Neuronal stem cell (in vitro differentiated cells): Measurements from ENCODE around the gene TRIM37.

ENCODE experiments used
- DNase-seq: peaks from one replicate; pipeline ENCODE4 v3.0.0-alpha.2; 2013; ENCODE audit warnings: low spot score
- H2AFZ ChIP-seq: one replicate; pipeline ENCODE4 v1.6.1; 2013; ENCODE audit warnings: mild to moderate bottlenecking, low read length, inconsistent platforms
- H2AK5ac ChIP-seq: 2 replicates; pipeline ENCODE4 v1.6.1; 2013; ENCODE audit warnings: low read depth, mild to moderate bottlenecking, inconsistent platforms, low read length, moderate library complexity, mixed read lengths
- H2BK120ac ChIP-seq: 2 replicates; pipeline ENCODE4 v1.6.1; 2013; ENCODE audit warnings: low read depth, mild to moderate bottlenecking, inconsistent platforms, low read length, moderate library complexity, mixed read lengths
- H2BK12ac ChIP-seq: one replicate; pipeline ENCODE4 v1.6.1; 2013; ENCODE audit warnings: low read length, inconsistent platforms
- H2BK15ac ChIP-seq: 2 replicates; pipeline ENCODE4 v1.6.1; 2013; ENCODE audit warnings: mild to moderate bottlenecking, low read length, inconsistent platforms, mixed read lengths
- H2BK5ac ChIP-seq: one replicate; pipeline ENCODE4 v1.6.1; 2013; ENCODE audit warnings: inconsistent platforms, mild to moderate bottlenecking, low read length, moderate library complexity
- H3K14ac ChIP-seq: one replicate; pipeline ENCODE4 v1.6.1; 2013; ENCODE audit warnings: low read length, inconsistent platforms
- H3K18ac ChIP-seq: 2 replicates; pipeline ENCODE4 v1.6.1; 2013; ENCODE audit warnings: low read length, inconsistent platforms
- H3K23ac ChIP-seq: 2 replicates; pipeline ENCODE4 v1.6.1; 2013; ENCODE audit warnings: low read depth, mild to moderate bottlenecking, mixed read lengths, low read length, inconsistent platforms; ENCODE audit not compliant: poor library complexity
- H3K27ac ChIP-seq: replicated peaks from 3 replicates; pipeline ENCODE4 v1.5.1; 2013; ENCODE audit warnings: low read length, inconsistent platforms
- H3K27me3 ChIP-seq, 3 experiments: 2 replicates each; pipeline ENCODE4 v1.6.1; 2013; ENCODE audit warnings: low read length in 3 of 3, mild to moderate bottlenecking in 2 of 3, inconsistent platforms in 1 of 3, low read depth in 1 of 3, mixed read lengths in 1 of 3, moderate library complexity in 1 of 3; ENCODE audit not compliant: control insufficient read depth in 3 of 3, insufficient read depth in 3 of 3
- H3K36me3 ChIP-seq, 2 donors: replicated peaks in 1 of 2; 2 replicates each; pipeline ENCODE4 v1.6.1; 2013; ENCODE audit warnings: low read length in 2 of 2; ENCODE audit not compliant: control insufficient read depth in 2 of 2, insufficient read depth in 2 of 2
- H3K4ac ChIP-seq: 2 replicates; pipeline ENCODE4 v1.6.1; 2013; ENCODE audit warnings: inconsistent platforms, mild to moderate bottlenecking, low read length, moderate library complexity
- H3K4me1 ChIP-seq, 2 donors: 1 replicate in 1 of 2; 2 replicates in 1 of 2; pipeline ENCODE4 v1.6.1; 2013; ENCODE audit warnings: low read length in 2 of 2, low read depth in 1 of 2; ENCODE audit not compliant: control insufficient read depth in 2 of 2, insufficient read depth in 1 of 2
- H3K4me2 ChIP-seq: one replicate; pipeline ENCODE4 v1.6.1; 2013; ENCODE audit warnings: mild to moderate bottlenecking, low read length, inconsistent platforms; ENCODE audit not compliant: insufficient read depth, poor library complexity, severe bottlenecking
- H3K4me3 ChIP-seq, 2 donors: 2 replicates each; pipeline ENCODE4 v1.5.1; 2013; ENCODE audit warnings: low read length in 2 of 2, mild to moderate bottlenecking in 2 of 2, inconsistent platforms in 1 of 2, moderate library complexity in 1 of 2
- H3K79me1 ChIP-seq: one replicate; pipeline ENCODE4 v1.6.1; 2013; ENCODE audit warnings: low read depth, mild to moderate bottlenecking, inconsistent platforms, low read length, moderate library complexity
- H3K9ac ChIP-seq: one replicate; pipeline ENCODE4 v1.6.1; 2013; ENCODE audit warnings: mild to moderate bottlenecking, low read depth, low read length, inconsistent platforms; ENCODE audit not compliant: poor library complexity
- H3K9me3 ChIP-seq, 2 donors: replicated peaks in 1 of 2; 2 replicates each; pipeline versions ENCODE3 to v1.6.1; 2013; ENCODE audit warnings: low read length in 2 of 2, mild to moderate bottlenecking in 2 of 2, inconsistent platforms in 1 of 2, low read depth in 1 of 2, mixed read lengths in 1 of 2, moderate library complexity in 1 of 2; ENCODE audit not compliant: control insufficient read depth in 2 of 2, insufficient read depth in 1 of 2
- H4K8ac ChIP-seq: one replicate; pipeline ENCODE4 v1.6.1; 2013; ENCODE audit warnings: low read depth, mild to moderate bottlenecking, inconsistent platforms, low read length, moderate library complexity
- H4K91ac ChIP-seq: one replicate; pipeline ENCODE4 v1.6.1; 2013; ENCODE audit warnings: low read length, low read depth, mild to moderate bottlenecking, inconsistent platforms; ENCODE audit not compliant: poor library complexity
- WGBS, 2 donors: extraction: QIAGEN DNeasy Blood & Tissue Kit; methylation state at CpG; one replicate each; pipeline ENCODE4 v1.1.7; 2013; ENCODE audit warnings: missing lambda C conversion rate in 2 of 2, mixed read lengths in 1 of 2; ENCODE audit not compliant: insufficient read length in 2 of 2, insufficient replicate concordance in 1 of 2; ENCODE audit errors: extremely low coverage in 2 of 2; 5-methylcytosine and 5-hydroxymethylcytosine counted together

TRIM37 gene

DNA sequence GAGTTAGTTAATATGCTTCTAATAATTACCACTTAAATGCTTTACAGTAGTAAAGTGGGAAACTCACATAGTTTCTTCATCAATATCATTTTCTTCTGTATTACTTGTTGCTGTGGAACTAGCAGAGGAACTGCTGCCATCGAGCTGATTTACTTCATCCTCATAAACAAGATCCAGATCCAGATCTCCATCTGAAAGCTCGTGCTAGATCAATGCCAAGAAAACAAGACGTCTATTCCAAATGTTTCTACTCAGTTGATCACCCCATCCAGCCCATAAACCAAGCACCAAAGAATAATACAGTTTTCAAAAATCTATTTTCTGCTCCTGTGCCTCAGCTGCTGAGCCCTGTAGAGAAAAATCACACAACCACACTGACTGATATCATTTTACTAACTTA, 59.1 kb downstream of the TRIM37 start:
- no peak overlapping the region for H3K23ac ChIP-seq
- H3K4me1 ChIP-seq = no peaks in the 10 kb centered on the region
- H3K18ac ChIP-seq = no peak overlapping the region
- H3K4me2 ChIP-seq = no peak overlapping the region
- H3K9me3 ChIP-seq = no peaks in the 10 kb centered on the region
- H3K4me3 ChIP-seq = no peak overlapping the region
- no peak for DNase-seq
- no peak overlapping the region for H4K8ac ChIP-seq
- H2BK5ac ChIP-seq = no peak overlapping the region
- no peak overlapping the region for H2AK5ac ChIP-seq
- no peak overlapping the region for H3K27ac ChIP-seq
- H2BK120ac ChIP-seq = no peak overlapping the region
- peaks cover 17 to 81% of the 10 kb centered on the region in 2 donors for H3K36me3 ChIP-seq
- no CpG with 5 or more reads among the region's 3 CpGs for WGBS, 2 donors
- no peak overlapping the region for H2BK12ac ChIP-seq
- H2AFZ ChIP-seq = no peak overlapping the region
- H2BK15ac ChIP-seq = no peak overlapping the region
- H3K14ac ChIP-seq = no peak overlapping the region
- no peaks in the 10 kb centered on the region for H3K79me1 ChIP-seq
- no peak overlapping the region for H3K4ac ChIP-seq
- H3K27me3 ChIP-seq = no peaks in the 10 kb centered on the region
- H3K9ac ChIP-seq = no peak overlapping the region
- no peak overlapping the region for H4K91ac ChIP-seq

GRCh38 chr17:59046192-59046591, 60.5 kb downstream of the TRIM37 start:
- WGBS, 2 donors = no CpG with 5 or more reads among the region's 4 CpGs
- H3K27me3 ChIP-seq = no peaks in the 10 kb centered on the region
- peaks cover 17 to 81% of the 10 kb centered on the region in 2 donors for H3K36me3 ChIP-seq
- H2BK15ac ChIP-seq = no peak overlapping the region
- H3K4me1 ChIP-seq = no peaks in the 10 kb centered on the region
- H3K4me3 ChIP-seq = no peak overlapping the region
- H4K91ac ChIP-seq = no peak overlapping the region
- H2AK5ac ChIP-seq = no peak overlapping the region
- no peak overlapping the region for H3K23ac ChIP-seq
- H3K9me3 ChIP-seq = no peaks in the 10 kb centered on the region
- H3K9ac ChIP-seq = no peak overlapping the region
- no peak overlapping the region for H2BK12ac ChIP-seq
- no peak overlapping the region for H3K4ac ChIP-seq
- H2BK120ac ChIP-seq = no peak overlapping the region
- H3K14ac ChIP-seq = no peak overlapping the region
- no peak overlapping the region for H3K18ac ChIP-seq
- H3K79me1 ChIP-seq = no peaks in the 10 kb centered on the region
- H3K27ac ChIP-seq = no peak overlapping the region
- no peak overlapping the region for H3K4me2 ChIP-seq
- no peak overlapping the region for H2AFZ ChIP-seq
- no peak overlapping the region for H2BK5ac ChIP-seq
- no peak for DNase-seq
- H4K8ac ChIP-seq = no peak overlapping the region

DNA sequence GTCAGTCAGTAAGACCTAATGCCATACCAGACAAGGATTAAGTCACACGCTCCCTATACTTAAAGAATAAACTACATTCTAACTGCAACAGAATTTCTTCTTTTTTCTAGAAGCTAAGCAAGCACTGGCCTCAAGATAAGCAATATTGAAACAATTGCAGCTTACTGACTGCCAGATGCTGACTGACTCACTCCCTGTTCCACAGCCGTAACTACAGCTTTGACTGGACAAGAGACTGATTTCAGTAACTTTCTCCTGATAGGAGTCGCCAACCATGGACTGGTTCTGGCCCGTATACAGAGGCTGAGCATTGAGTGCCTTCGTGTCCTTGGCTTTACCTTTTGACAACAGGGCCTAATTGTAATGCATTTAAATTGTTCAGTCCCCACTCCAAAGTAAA, 67.9 kb downstream of the TRIM37 start:
- Histone ChIP-seq H3K27me3 (no peaks in the 10 kb centered on the region), H2BK5ac (no peak overlapping the region), H3K4me3 (no peak overlapping the region), H3K9ac (no peak overlapping the region), H4K91ac (no peak overlapping the region), H2AK5ac (no peak overlapping the region), H2BK120ac (no peak overlapping the region), H3K4ac (no peak overlapping the region), H2AFZ (no peak overlapping the region), H4K8ac (no peak overlapping the region), H3K18ac (no peak overlapping the region), H3K14ac (no peak overlapping the region), H3K4me2 (no peak overlapping the region), H3K23ac (no peak overlapping the region), H3K79me1 (no peaks in the 10 kb centered on the region), H2BK15ac (no peak overlapping the region), H3K9me3 (no peaks in the 10 kb centered on the region), H3K27ac (no peak overlapping the region), H3K36me3 (peaks cover 12 to 74% of the 10 kb centered on the region in 2 donors), H3K4me1 (no peaks in the 10 kb centered on the region), H2BK12ac (no peak overlapping the region)
- no peak for DNase-seq
- WGBS, 2 donors = no CpG with 5 or more reads among the region's 5 CpGs

GRCh38 chr17:59037960-59038359, 68.7 kb downstream of the TRIM37 start:
- Histone ChIP-seq H2BK120ac (no peak overlapping the region), H2BK15ac (no peak overlapping the region), H2BK5ac (no peak overlapping the region), H3K4ac (no peak overlapping the region), H3K4me3 (no peak overlapping the region), H3K4me2 (no peak overlapping the region), H3K36me3 (peaks cover 8 to 73% of the 10 kb centered on the region in 2 donors), H3K27me3 (no peaks in the 10 kb centered on the region), H3K9me3 (no peaks in the 10 kb centered on the region), H3K27ac (no peak overlapping the region), H4K91ac (no peak overlapping the region), H2BK12ac (no peak overlapping the region), H3K9ac (no peak overlapping the region), H3K4me1 (no peaks in the 10 kb centered on the region), H3K23ac (no peak overlapping the region), H2AK5ac (no peak overlapping the region), H3K18ac (no peak overlapping the region), H4K8ac (no peak overlapping the region), H2AFZ (no peak overlapping the region), H3K79me1 (no peaks in the 10 kb centered on the region), H3K14ac (no peak overlapping the region)
- DNase-seq = no peak
